Skin of body (tissue), 2 donors: ENCODE measurements around the gene BAIAP2. TPM values are rescaled to one million over a fixed set of nuclear protein-coding genes. Genes with fewer than 3 reads are reported as not detected.
"Not testable (repeated sequence)": the region's sequence is repeated elsewhere in the genome, so short reads cannot be mapped to it uniquely, and the experiment has no call there.

Source experiments
- DNase-seq: peaks from one replicate; lab custom pipeline; 2025; lab: John Stamatoyannopoulos, UW
- total RNA-seq: library from RNA; depleted of rRNA; stranded (reverse); fragments of >200 nt; gene quantifications from one replicate; pipeline ENCODE4 v1.2.3, GENCODE V29; 2014

The BAIAP2 gene
- total RNA-seq, 1 donor from 2014 or later: 34.6 TPM

GRCh38 chr17:81021531-81022343 is 13.2 kb upstream of the BAIAP2 start:
- no peak for DNase-seq

DNA sequence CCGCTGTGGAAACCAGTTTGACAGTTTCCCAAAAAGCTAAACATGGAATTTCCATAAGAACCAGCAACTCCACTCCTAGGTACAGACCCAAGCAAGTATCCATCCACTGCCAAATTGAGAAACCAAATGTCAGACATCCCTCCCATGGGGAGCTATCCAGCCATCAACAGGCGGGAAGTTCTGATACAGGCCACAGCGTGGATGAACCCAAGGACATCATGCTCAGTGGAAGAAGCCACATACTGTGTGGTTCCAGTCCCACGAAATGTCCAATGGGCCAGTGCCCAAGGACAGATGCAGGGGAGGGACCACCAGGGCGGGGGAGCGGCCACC is 12.6 kb upstream of the BAIAP2 start:
- no peak for DNase-seq

GRCh38 chr17:81025065-81025740 is 9.7 kb upstream of the BAIAP2 start:
- DNase-seq: no peak

GRCh38 chr17:81025741-81026129 is 9.2 kb upstream of the BAIAP2 start:
- peak; percentile 66 for DNase-seq

DNA sequence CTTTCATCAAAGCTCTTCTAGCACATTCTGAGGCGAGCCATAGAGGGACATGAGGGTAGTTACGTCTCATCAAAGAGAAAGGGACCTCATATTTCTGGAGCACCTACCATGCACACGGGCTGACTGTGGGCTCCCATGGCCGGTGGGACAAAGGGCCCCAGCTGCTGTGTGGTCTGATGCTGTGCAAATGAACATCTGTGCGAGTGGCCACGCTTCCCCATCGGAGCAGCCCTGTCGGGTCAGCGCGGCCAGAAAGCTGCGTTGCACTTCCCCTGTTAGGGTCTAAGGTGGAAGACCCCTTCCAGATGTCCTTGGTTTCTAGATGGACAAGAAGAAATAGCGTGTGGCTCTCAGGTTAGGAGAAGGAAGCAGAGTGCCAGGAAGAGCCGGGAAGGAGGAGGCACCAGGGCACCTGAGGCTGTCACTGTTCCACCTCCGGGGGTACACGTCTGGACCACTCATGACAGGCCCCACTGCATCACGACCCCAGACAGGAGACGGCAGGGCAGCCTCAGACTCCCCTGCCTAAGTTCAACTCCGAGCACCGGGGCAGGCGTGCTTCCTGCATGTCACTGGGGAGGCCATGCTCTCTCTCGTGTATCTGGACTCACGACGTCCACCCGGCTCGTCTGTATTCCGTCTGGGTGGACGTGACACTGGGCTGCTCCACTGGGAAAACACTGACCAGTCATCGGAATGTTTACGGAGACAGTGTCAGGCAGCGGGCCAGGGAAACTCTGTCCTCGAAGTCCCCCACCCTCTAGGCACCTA is 8.5 kb upstream of the BAIAP2 start:
- DNase-seq: no peak

- no peak for DNase-seq
Observed at GRCh38 chr17:81027038-81027437, 7.9 kb upstream of the BAIAP2 start.

GRCh38 chr17:81027591-81028505 is 7.1 kb upstream of the BAIAP2 start:
- DNase-seq: no peak

GRCh38 chr17:81028506-81028858 is 6.5 kb upstream of the BAIAP2 start:
- no peak for DNase-seq

DNA sequence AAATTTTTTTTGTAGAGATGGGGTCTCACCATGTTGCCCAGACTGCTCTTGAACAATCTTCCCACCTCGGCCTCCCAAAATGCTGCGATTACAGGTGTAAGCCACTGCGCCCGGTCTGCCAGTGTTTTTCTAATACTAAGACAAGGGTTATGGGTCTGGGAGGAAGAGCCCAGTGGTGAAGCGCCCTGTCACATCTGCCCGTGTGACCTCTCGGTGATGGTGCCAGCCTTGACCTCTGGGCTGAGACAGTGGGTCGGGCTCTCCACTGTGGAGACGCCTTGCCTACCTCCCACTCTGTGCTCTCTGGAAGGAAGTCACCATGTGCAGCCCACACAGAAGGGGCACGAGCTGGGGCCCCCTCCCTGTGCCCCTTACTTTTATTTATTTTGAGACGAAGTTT is 5.1 kb upstream of the BAIAP2 start:
- no peak for DNase-seq

DNA sequence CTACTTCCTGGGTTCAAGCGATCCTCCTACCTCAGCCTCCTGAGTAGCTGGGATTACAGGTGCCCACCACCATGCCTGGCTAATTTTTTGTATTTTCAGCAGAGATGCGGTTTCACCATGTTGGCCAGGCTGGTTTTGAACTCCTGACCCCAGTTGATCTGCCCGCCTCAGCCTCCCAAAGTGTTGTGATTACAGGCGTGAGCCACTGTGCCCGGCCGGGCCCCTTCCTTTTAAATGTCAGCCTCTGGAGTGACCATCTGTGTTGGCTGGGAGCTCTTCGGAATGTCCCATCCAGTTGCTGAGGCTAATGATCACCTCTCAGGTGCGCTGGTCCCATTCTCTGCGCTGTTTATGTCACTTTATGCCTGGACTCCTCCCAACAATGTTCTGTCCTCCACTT is 4.6 kb upstream of the BAIAP2 start:
- not testable (repeated sequence) for DNase-seq

DNA sequence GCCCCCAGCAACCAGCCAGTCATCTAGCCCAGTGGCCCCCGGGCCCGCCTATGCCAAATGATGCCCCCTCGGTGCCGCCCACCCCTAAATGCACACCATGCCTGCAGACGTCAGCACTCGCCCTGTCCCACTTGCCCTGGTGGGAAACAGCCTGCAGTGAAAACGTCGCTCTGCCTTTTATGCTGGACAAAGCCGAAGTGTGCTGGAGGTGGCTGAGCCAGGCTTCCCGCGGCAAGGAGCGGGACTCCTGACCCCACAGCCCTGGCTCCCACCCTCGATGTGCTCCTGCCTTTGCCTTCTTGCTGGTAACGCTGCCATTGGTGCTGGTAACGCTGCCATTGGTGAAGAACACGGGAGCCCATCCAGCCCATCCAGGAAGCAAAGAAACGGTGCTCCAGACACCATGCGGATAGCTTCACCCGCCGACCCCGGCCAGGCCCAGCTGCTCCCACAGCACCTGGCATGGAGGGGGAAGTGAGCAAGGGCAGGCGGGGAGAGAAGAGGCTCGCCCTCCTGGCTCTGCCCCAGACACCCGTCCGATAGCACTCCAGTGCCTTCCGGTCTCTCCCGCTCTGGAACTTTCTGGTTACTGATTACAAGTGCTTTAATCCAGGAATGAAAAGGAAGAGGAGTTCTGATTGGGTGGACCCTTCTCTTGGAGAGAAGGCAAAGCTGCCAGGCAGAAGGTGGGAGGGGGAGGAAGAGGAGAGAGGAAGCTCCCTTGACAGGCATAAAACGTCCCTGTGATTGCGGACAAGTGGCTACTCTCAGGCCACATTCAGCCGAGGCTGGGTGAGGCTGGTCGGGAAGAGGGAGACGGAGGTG is 4.0 kb upstream of the BAIAP2 start:
- no peak for DNase-seq

DNA sequence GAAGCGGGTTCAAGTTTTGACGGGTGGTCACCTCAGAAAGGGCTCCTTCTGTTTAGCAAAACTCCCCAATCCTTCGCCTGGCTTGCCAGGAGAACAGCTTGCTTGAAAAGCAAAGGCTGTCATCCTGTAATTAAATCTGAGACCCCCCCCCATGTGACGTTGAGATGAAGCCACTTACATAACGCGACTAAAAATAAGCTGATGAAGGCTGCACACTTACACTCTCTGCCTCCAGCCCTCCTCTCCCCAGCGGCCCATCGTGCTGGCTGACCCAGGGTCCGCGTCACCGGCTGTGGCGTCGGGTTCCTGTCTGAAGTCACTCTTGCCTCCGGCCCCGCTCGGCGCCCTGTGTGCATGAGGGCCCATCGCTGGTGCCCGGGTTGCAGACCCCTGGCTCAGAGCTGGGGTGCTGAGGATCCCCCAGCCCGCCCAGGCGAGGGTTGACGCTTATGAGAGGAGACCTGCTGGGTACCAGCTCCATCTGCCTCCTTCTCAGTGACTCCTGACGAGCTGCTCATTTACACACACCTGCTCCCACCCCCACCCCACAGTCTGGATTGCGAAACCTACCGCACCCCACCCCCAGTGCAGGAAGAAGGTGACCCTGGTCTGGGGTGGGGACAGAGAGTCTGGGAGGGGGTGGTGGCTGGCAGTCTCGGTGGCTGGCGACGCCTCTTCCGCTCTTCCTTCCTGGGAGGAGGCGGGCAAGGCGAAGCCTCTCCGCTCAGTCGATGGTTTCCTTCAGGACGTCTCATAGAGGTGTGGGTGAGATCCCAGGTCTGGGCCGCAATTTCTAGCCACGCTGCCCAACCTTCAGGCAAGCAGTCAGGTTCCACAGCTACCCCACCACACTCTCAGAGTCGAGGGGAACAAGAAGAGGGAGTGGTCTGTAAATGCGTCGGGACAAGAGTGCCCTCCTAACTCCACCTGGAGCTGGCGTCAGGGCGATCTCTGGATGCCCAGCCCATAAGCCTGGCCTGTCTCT is 3.1 kb upstream of the BAIAP2 start:
- DNase-seq: no peak

- DNase-seq: no peak
Observed at GRCh38 chr17:81032641-81033480, 2.1 kb upstream of the BAIAP2 start.

- DNase-seq: no peak
Observed at GRCh38 chr17:81033535-81034167, 1.3 kb upstream of the BAIAP2 start.

DNA sequence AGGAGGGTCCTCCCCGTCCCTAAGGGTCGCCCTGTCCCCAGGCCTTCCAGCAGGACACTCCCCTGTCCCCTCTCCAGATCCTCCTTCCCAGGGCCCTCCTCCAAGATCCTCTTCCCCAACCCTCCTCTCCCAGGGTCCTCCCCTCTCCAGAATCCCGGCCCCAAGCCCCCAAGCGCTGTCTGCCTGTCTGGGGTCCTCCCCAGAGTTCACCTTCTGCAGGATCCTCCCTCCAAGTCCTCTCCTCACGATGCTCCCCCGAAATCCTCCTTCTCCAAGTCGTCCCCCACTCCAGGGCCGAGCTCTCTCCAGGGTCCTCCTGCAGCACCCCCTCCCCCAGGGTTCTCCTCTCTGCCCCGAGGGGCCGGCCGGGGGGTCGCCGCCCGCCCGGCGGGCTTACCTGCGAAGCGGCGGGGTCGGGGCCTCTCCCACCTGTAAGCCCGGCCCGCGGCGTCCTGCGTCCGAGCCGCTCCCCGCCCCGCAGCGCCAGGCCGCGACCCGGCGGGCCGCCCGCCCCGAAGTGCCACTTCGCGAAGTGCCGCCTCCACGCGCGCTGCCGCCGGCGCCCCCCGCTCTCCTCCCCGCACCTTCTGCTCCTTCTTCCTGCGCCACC is 678 bp upstream of the BAIAP2 start:
- no peak for DNase-seq

DNA sequence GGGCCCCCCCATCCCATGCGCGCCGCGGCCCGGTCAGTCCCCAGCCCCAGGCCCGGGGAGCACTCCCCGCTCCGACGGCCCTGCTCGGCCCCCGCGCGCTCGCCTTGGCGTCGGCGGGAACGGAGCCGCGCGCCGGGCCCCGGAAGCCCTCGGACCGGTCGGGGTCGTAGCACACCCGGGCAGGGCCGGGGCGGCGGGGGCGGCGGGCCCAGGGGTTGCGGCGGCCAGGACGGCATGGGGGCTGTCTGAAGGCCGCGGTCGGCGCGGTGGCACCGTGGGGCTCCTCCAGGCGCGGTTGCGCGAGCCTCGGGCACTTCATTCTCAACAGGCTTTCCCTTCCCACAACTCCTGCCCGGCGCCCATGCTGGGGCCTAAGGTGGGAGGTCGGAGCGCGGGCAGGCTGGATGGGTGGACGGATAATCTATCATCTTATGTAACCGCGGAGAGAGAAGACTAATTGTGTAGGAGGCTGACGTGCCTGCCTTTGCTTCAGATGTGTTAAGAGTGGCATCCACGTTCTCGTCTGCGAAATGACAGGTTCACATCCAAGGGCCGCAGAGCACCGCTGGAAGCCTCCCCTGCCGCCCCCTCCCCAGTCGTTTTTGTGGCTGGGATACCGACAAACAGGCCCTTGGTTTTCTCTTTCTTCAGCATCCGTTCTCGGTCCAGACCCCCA is 708 bp downstream of the BAIAP2 start:
- DNase-seq: no peak
